ENCODE data around the gene PARP3. TPM values are rescaled to one million over a fixed set of nuclear protein-coding genes. Genes with fewer than 3 reads are reported as not detected.

The PARP3 gene
- total RNA-seq, 1 donor from 2014 or later: 11.7 TPM

GRCh38 chr3:51933471-51934138, 8.6 kb upstream of the PARP3 start:
- no peak for DNase-seq (ENCODE audit: extremely low read depth, low read depth, low spot score)

GRCh38 chr3:51934139-51934850, 7.9 kb upstream of the PARP3 start:
- DNase-seq (ENCODE audit: extremely low read depth, low read depth, low spot score): no peak

GRCh38 chr3:51934991-51935885, 6.9 kb upstream of the PARP3 start:
- no peak for DNase-seq (ENCODE audit: extremely low read depth, low read depth, low spot score)

GRCh38 chr3:51935886-51936755, 6.0 kb upstream of the PARP3 start:
- DNase-seq (ENCODE audit: extremely low read depth, low read depth, low spot score): no peak

- no peak for DNase-seq (ENCODE audit: extremely low read depth, low read depth, low spot score)
Observed at GRCh38 chr3:51937014-51937413, 5.1 kb upstream of the PARP3 start.

GRCh38 chr3:51937611-51938450, 4.3 kb upstream of the PARP3 start:
- no peak for DNase-seq (ENCODE audit: extremely low read depth, low read depth, low spot score)

GRCh38 chr3:51938780-51939425, 3.3 kb upstream of the PARP3 start:
- DNase-seq (ENCODE audit: extremely low read depth, low read depth, low spot score): no peak

GRCh38 chr3:51940648-51941462, 1.3 kb upstream of the PARP3 start:
- no peak for DNase-seq (ENCODE audit: extremely low read depth, low read depth, low spot score)

- no peak for DNase-seq (ENCODE audit: extremely low read depth, low read depth, low spot score)
Observed at GRCh38 chr3:51941463-51941797, 733 bp upstream of the PARP3 start.

GRCh38 chr3:51942603-51943450, 664 bp downstream of the PARP3 start:
- no peak for DNase-seq (ENCODE audit: extremely low read depth, low read depth, low spot score)

GRCh38 chr3:51943451-51944391, 1.6 kb downstream of the PARP3 start:
- DNase-seq (ENCODE audit: extremely low read depth, low read depth, low spot score): no peak

GRCh38 chr3:51944451-51945021, 2.4 kb downstream of the PARP3 start:
- no peak for DNase-seq (ENCODE audit: extremely low read depth, low read depth, low spot score)

- DNase-seq (ENCODE audit: extremely low read depth, low read depth, low spot score): no peak
Observed at GRCh38 chr3:51945031-51945840, 3.1 kb downstream of the PARP3 start.

- DNase-seq (ENCODE audit: extremely low read depth, low read depth, low spot score): no peak
Observed at GRCh38 chr3:51945926-51946705, 4.0 kb downstream of the PARP3 start.

Data from glomerular endothelial cell (primary cell).